GM12878 (cell line): ENCODE data around the gene PATE2. TPM values are rescaled to one million over a fixed set of nuclear protein-coding genes. Genes with fewer than 3 reads are reported as not detected.

Experiments
- ATAC-seq: fragments of 200-7000 bp; cut with Tn5 transposase; 3 replicates; pipeline ENCODE4 v1.9.1; 2020; ENCODE audit warnings: mild to moderate bottlenecking, moderate library complexity
- BruUV-seq: library from RNA; stranded (reverse); fragments of 400-500 nt; replicated peaks from 2 replicates; lab custom pipeline; 2021; lab: Mats Ljungman, UMichigan
- CTCF ChIA-PET: fragments of 300-600 bp; sonication (Branson Sonifier 250); formaldehyde crosslinking; extraction: SDS; loops from one replicate; lab custom pipeline; 2021; ENCODE audit warnings: inconsistent platforms; lab: Yijun Ruan, JAX
- POLR2A ChIA-PET: fragments of 350-600 bp; formaldehyde crosslinking; extraction: SDS; loops from one replicate; lab custom pipeline; 2021; ENCODE audit warnings: inconsistent platforms; lab: Charles Lee
- RAD21 ChIA-PET: fragments of 300-600 bp; sonication (Branson Sonifier 250); formaldehyde crosslinking; loops from one replicate; lab custom pipeline; 2023; ENCODE audit warnings: antibody characterized with exemption; ENCODE audit not compliant: unreplicated experiment; lab: Charles Lee
- SMC1A ChIA-PET: fragments of 300-600 bp; sonication (Branson Sonifier 250); formaldehyde crosslinking; loops from one replicate; lab custom pipeline; 2023; ENCODE audit not compliant: unreplicated experiment, uncharacterized antibody; lab: Charles Lee
- DNase-seq: peaks from one replicate; pipeline ENCODE4 v3.0.0-alpha.2; 2011; ENCODE audit warnings: low read depth, low spot score
- FAIRE-seq: peaks from 3 replicates; lab custom pipeline; 2011; peaks lifted over from hg19 to GRCh38; lab: Jason Lieb, UNC
- H2AFZ ChIP-seq: 2 replicates; pipeline ENCODE4 v1.6.0; 2011; ENCODE audit warnings: low read depth, low read length, control low read depth; ENCODE audit not compliant: control insufficient read depth
- H3K27ac ChIP-seq: 2 replicates; pipeline ENCODE4 v1.5.1; 2011; ENCODE audit warnings: control low read depth; ENCODE audit not compliant: control insufficient read depth, insufficient read depth
- H3K27me3 ChIP-seq, 2 experiments: replicated peaks in 1 of 2; 2 replicates each; pipeline versions ENCODE4 v1.6.0 to v1.6.1; 2011; ENCODE audit warnings: low read length in 1 of 2; ENCODE audit not compliant: control insufficient read depth in 2 of 2, insufficient read depth in 2 of 2
- H3K36me3 ChIP-seq, 2 experiments: 2 replicates each; pipeline ENCODE4 v1.5.1; 2011; ENCODE audit warnings: low read length in 1 of 2; ENCODE audit not compliant: control insufficient read depth in 2 of 2, insufficient read depth in 2 of 2
- H3K4me1 ChIP-seq: 2 replicates; pipeline ENCODE4 v1.6.1; 2011; ENCODE audit warnings: mild to moderate bottlenecking, low read length, moderate library complexity, mixed read lengths; ENCODE audit not compliant: control insufficient read depth, insufficient read depth
- H3K4me2 ChIP-seq: 2 replicates; pipeline ENCODE4 v1.6.0; 2011; ENCODE audit warnings: control low read depth; ENCODE audit not compliant: control insufficient read depth, insufficient read depth
- H3K4me3 ChIP-seq: fragments of 200-600 bp; sonication (generic); 2 replicates; pipeline ENCODE4 v1.5.1; 2016
- H3K79me2 ChIP-seq: 2 replicates; pipeline ENCODE4 v1.6.0; 2011; ENCODE audit warnings: low read length; ENCODE audit not compliant: control insufficient read depth, insufficient read depth
- H3K9ac ChIP-seq: 2 replicates; pipeline ENCODE4 v1.8.0; 2011; ENCODE audit warnings: low read length, control low read depth, mixed read lengths; ENCODE audit not compliant: control insufficient read depth, insufficient read depth
- H3K9me3 ChIP-seq: replicated peaks from 3 replicates; pipeline ENCODE4 v1.5.1; 2011; ENCODE audit warnings: mild to moderate bottlenecking, low read length; ENCODE audit not compliant: control insufficient read depth, insufficient read depth
- H4K20me1 ChIP-seq: 2 replicates; pipeline ENCODE4 v1.6.0; 2011; ENCODE audit not compliant: control insufficient read depth, insufficient read depth
- CBFB ChIP-seq: IDR thresholded peaks from 2 replicates; pipeline ENCODE4 v1.6.1; 2016; ENCODE audit warnings: antibody characterized with exemption, low read depth
- CHD4 ChIP-seq: fragments of 200-600 bp; sonication (generic); IDR thresholded peaks from 2 replicates; pipeline ENCODE4 v1.6.1; 2016; ENCODE audit warnings: mild to moderate bottlenecking
- CREM ChIP-seq: IDR thresholded peaks from 2 replicates; pipeline ENCODE4 v1.6.1; 2014; ENCODE audit warnings: antibody characterized with exemption, low read depth
- CUX1 ChIP-seq: IDR thresholded peaks from 2 replicates; pipeline ENCODE4 v1.6.1; 2012; ENCODE audit warnings: improper control_type of control experiment, low read depth, low read length; ENCODE audit not compliant: insufficient replicate concordance
- ETV6 ChIP-seq, 2 experiments: fragments of 450-650 bp in 1 of 2; IDR thresholded peaks in 1 of 2; conservative IDR thresholded peaks in 1 of 2; 2 replicates each; pipeline ENCODE4 v1.6.1; 2014; ENCODE audit warnings: antibody characterized with exemption in 1 of 2, borderline replicate concordance in 1 of 2, low read depth in 1 of 2, mild to moderate bottlenecking in 1 of 2, moderate library complexity in 1 of 2
- GABPA ChIP-seq: IDR thresholded peaks from 2 replicates; pipeline ENCODE4 v1.6.1; 2014; ENCODE audit warnings: antibody characterized with exemption, low read depth, mild to moderate bottlenecking, inconsistent platforms
- IRF5 ChIP-seq: fragments of 450-650 bp; IDR thresholded peaks from 2 replicates; pipeline ENCODE4 v1.6.1; 2017; ENCODE audit warnings: borderline replicate concordance
- KAT2A ChIP-seq: conservative IDR thresholded peaks from 2 replicates; pipeline ENCODE4 v1.6.1; 2011; ENCODE audit warnings: low read depth, low read length; ENCODE audit not compliant: control insufficient read depth
- MEF2A ChIP-seq: IDR thresholded peaks from 2 replicates; pipeline ENCODE4 v1.6.1; 2011; ENCODE audit warnings: low read depth, mild to moderate bottlenecking, low read length, moderate library complexity; ENCODE audit not compliant: insufficient read depth
- MEF2B ChIP-seq: fragments of 450-650 bp; IDR thresholded peaks from 2 replicates; pipeline ENCODE4 v1.6.1; 2018; ENCODE audit warnings: mild to moderate bottlenecking, moderate library complexity; ENCODE audit not compliant: partially characterized antibody, poor library complexity, severe bottlenecking
- PRDM15 ChIP-seq: fragments of 450-650 bp; formaldehyde crosslinking; IDR thresholded peaks from 2 replicates; pipeline ENCODE4 v1.4.0; 2020; ENCODE audit warnings: mild to moderate bottlenecking, moderate library complexity
- RELA ChIP-seq: fragments of 450-650 bp; IDR thresholded peaks from 2 replicates; pipeline ENCODE4 v1.8.0; 2014; ENCODE audit warnings: borderline replicate concordance; ENCODE audit not compliant: partially characterized antibody
- TARDBP ChIP-seq: IDR thresholded peaks from 2 replicates; pipeline ENCODE4 v1.6.1; 2016; ENCODE audit warnings: borderline replicate concordance
- ZNF217 ChIP-seq: fragments of 450-650 bp; IDR thresholded peaks from 2 replicates; pipeline ENCODE4 v1.6.1; 2017; ENCODE audit warnings: antibody characterized with exemption, mild to moderate bottlenecking
- ZNF274 ChIP-seq: IDR thresholded peaks from one replicate; pipeline ENCODE4 v1.8.0; 2011; ENCODE audit not compliant: insufficient read length, insufficient read depth
- WGBS: methylation state at CpG from one replicate; pipeline ENCODE4 v1.1.6; 2016; ENCODE audit warnings: low lambda C conversion rate; ENCODE audit not compliant: insufficient replicate concordance, insufficient coverage; ENCODE audit errors: missing lambda C conversion rate; 5-methylcytosine and 5-hydroxymethylcytosine counted together
- in situ Hi-C: fragments of 300-500 bp; cut with MboI; formaldehyde crosslinking; loops from 9 replicates; pipeline ENCODE4 v1.14.3; 2018; ENCODE audit warnings: mixed read lengths
- intact Hi-C: fragments of 100-400 bp; cut with micrococcal nuclease; formaldehyde crosslinking; loops from one replicate; pipeline ENCODE4 v1.14.2; 2022; ENCODE audit not compliant: unreplicated experiment
- polyA plus RNA-seq, 11 experiments: library from polyadenylated mRNA; depleted of rRNA in 4 of 11; unstranded in 6 of 11; stranded (reverse) in 5 of 11; fragments of >200 nt; fragmentation: Nextera tagmentation in 4 of 11; fragmentation: Illumina TruSeq in 1 of 11; extraction: Ambion mirVana in 4 of 11; extraction: Trizol in 1 of 11; gene quantifications; 1 replicate in 1 of 11; 2 replicates in 10 of 11; pipeline versions ENCODE4 v1.2.1 to v1.2.3, GENCODE V29; 2011 to 2016; ENCODE audit warnings: inconsistent platforms in 2 of 11, missing spikeins in 2 of 11, low read depth in 1 of 11
- total RNA-seq, 4 experiments: library from RNA; depleted of rRNA in 3 of 4; stranded (reverse); fragments of >200 nt in 3 of 4; fragmentation: Illumina TruSeq in 1 of 4; extraction: Trizol in 1 of 4; gene quantifications; 2 replicates each; pipeline versions ENCODE4 v1.2.1 to v1.2.3, GENCODE V29; 2013 to 2021

PATE2 gene
- total and polyA plus RNA-seq, 10 of the 15 experiments (the other 5 are each of a cell fraction or from before 2014, with no cell fraction given) = 0.04 to 0.09 (median 0.09) TPM; not detected in 7

- no peak within 1 kb of the TSS for H3K27ac ChIP-seq
- no peak within 1 kb of the TSS for H3K9ac ChIP-seq
- no peaks in the 10 kb centered on the region for H3K79me2 ChIP-seq
- RAD21 ChIA-PET = no interaction called here
- in situ Hi-C loops (no loop called here), intact Hi-C loops (no loop called here)
- WGBS = 26% methylated on average over 3 of the region's 3 CpGs
- FAIRE-seq = no peak
- H3K4me1 ChIP-seq = no peaks in the 10 kb centered on the region
- CTCF ChIA-PET = interaction anchor here (0.7 kb wide), 1 partner anchor 142 kb away, joined by 3 read pairs; no protein-coding TSS in a partner anchor
- no peak within 1 kb of the TSS for H3K4me3 ChIP-seq
- H4K20me1 ChIP-seq = no peaks in the 10 kb centered on the region
- no peak for ATAC-seq
- no peaks in the 10 kb centered on the region for H3K36me3 ChIP-seq
- DNase-seq = no peak
- H3K9me3 ChIP-seq = no peaks in the 10 kb centered on the region
- POLR2A ChIA-PET = no interaction called here
- no peak within 1 kb of the TSS for H3K4me2 ChIP-seq
- no TSS peak for BruUV-seq
- H3K27me3 ChIP-seq = no peaks in the 10 kb centered on the region
- H2AFZ ChIP-seq = no peak within 1 kb of the TSS
- SMC1A ChIA-PET = interaction anchor here (0.6 kb wide), 1 partner anchor 22 kb away, joined by 4 read pairs; no protein-coding TSS in a partner anchor
- TF ChIP-seq CUX1 (no peak), ZNF217 (no peak), CREM (no peak), RELA (no peak), GABPA (no peak), CBFB (no peak), MEF2A (no peak), TARDBP (no peak), PRDM15 (CRISPR knock-in tag) (no peak), CHD4 (no peak), IRF5 (no peak), ETV6 (conservative IDR thresholded peaks at IDR 0.05 in 1 of 2, IDR thresholded peaks at IDR 0.05 in 1 of 2; ENCODE audit: borderline replicate concordance in 1 of 2, low read depth in 1 of 2) (no peak), MEF2B (no peak), KAT2A (no peak), ZNF274 (no peak)
These were observed 32.6 kb downstream of the PATE2 start, which contains the start of gene PATE1 for GRCh38 chr11:125745979-125746378. Gene PATE1, plus strand, starts transcription at chr11:125746279. Its CDS starts 26 bp downstream, at chr11:125746305.
